Panc1 (cell line): ENCODE measurements around the gene SYNPR. TPM values are rescaled to one million over a fixed set of nuclear protein-coding genes. Genes with fewer than 3 reads are reported as not detected.

Source experiments
- ATAC-seq: fragments of 200-7000 bp; cut with Tn5 transposase; 2 replicates; pipeline ENCODE4 v1.9.1; 2020; ENCODE audit warnings: mild to moderate bottlenecking, moderate library complexity
- BruUV-seq: library from RNA; stranded (reverse); fragments of 400-500 nt; replicated peaks from 2 replicates; lab custom pipeline; 2021; lab: Mats Ljungman, UMichigan
- CTCF ChIA-PET: fragments of 300-600 bp; sonication (Branson Sonifier 250); formaldehyde crosslinking; loops from one replicate; lab custom pipeline; 2022; ENCODE audit warnings: antibody characterized with exemption; lab: Charles Lee
- POLR2A ChIA-PET: fragments of 300-600 bp; sonication (Branson Sonifier 250); formaldehyde crosslinking; loops from one replicate; lab custom pipeline; 2022; ENCODE audit warnings: antibody characterized with exemption; lab: Charles Lee
- DNase-seq: peaks from one replicate; pipeline ENCODE4 v3.0.0-alpha.2; 2010; ENCODE audit warnings: low read depth, low spot score
- H3K27ac ChIP-seq: 2 replicates; pipeline ENCODE4 v1.5.1; 2011; ENCODE audit warnings: mild to moderate bottlenecking, low read length, inconsistent platforms
- H3K27me3 ChIP-seq: fragments of 200-500 bp; sonication (Bioruptor generic); 2 replicates; pipeline ENCODE4 v1.6.0; 2014; ENCODE audit warnings: low read length, inconsistent platforms; ENCODE audit not compliant: control insufficient read depth, insufficient read depth
- H3K36me3 ChIP-seq: fragments of 200-500 bp; sonication (Bioruptor generic); 2 replicates; pipeline ENCODE4 v1.5.1; 2014; ENCODE audit warnings: inconsistent platforms, mild to moderate bottlenecking, low read length, moderate library complexity; ENCODE audit not compliant: control insufficient read depth, insufficient read depth
- H3K4me1 ChIP-seq: 2 replicates; pipeline ENCODE4 v1.5.1; 2011; ENCODE audit warnings: inconsistent platforms, mild to moderate bottlenecking, low read length, moderate library complexity; ENCODE audit not compliant: control insufficient read depth, insufficient read depth
- H3K4me3 ChIP-seq, 2 experiments: 2 replicates each; pipeline ENCODE4 v1.5.1; 2011 to 2012; ENCODE audit warnings: low read depth in 2 of 2, low read length in 2 of 2, mild to moderate bottlenecking in 2 of 2, inconsistent platforms in 1 of 2, moderate library complexity in 1 of 2
- H3K9me3 ChIP-seq: fragments of 200-500 bp; sonication (Bioruptor generic); 2 replicates; pipeline ENCODE4 v1.5.1; 2014; ENCODE audit warnings: low read depth, mild to moderate bottlenecking, inconsistent platforms, low read length, moderate library complexity; ENCODE audit not compliant: control insufficient read depth, insufficient read depth
- POLR2AphosphoS5 ChIP-seq: IDR thresholded peaks from 2 replicates; pipeline ENCODE4 v1.6.1; 2012; ENCODE audit warnings: mild to moderate bottlenecking, low read depth, low read length, moderate library complexity
- SIN3A ChIP-seq: IDR thresholded peaks from 2 replicates; pipeline ENCODE4 v1.6.1; 2012; ENCODE audit warnings: low read depth, mild to moderate bottlenecking, low read length, moderate library complexity, borderline replicate concordance; ENCODE audit not compliant: insufficient read depth
- TCF7L2 ChIP-seq: IDR thresholded peaks from 2 replicates; pipeline ENCODE4 v1.6.1; 2011; ENCODE audit warnings: mild to moderate bottlenecking, low read depth, low read length, inconsistent platforms
- in situ Hi-C: cut with HindIII; loops from 2 replicates; pipeline ENCODE4 v1.10.0; 2016; ENCODE audit warnings: low sequenced_read_pairs, low pct_unique_long_range_greater_than_20kb
- intact Hi-C: fragments of 100-400 bp; cut with micrococcal nuclease; formaldehyde crosslinking; loops from one replicate; pipeline ENCODE4 v1.10.0; 2022; ENCODE audit not compliant: unreplicated experiment
- total RNA-seq: library from RNA; stranded (reverse); gene quantifications from one replicate; pipeline ENCODE4 v1.2.1, GENCODE V29; 2021; ENCODE audit not compliant: unreplicated experiment
- TF ChIP-seq, protein P1 (sequence below): fragments of 450-650 bp; IDR thresholded peaks from 2 replicates; pipeline ENCODE4 v1.5.1; 2017; ENCODE audit warnings: mild to moderate bottlenecking
- TF ChIP-seq, protein P2 (sequence below), 2 experiments: IDR thresholded peaks; 2 replicates each; pipeline ENCODE4 v1.6.1; 2011 to 2012; ENCODE audit warnings: low read depth in 2 of 2, control low read depth in 1 of 2, low read length in 1 of 2, mild to moderate bottlenecking in 1 of 2, moderate library complexity in 1 of 2; ENCODE audit not compliant: insufficient read depth in 1 of 2

SYNPR gene
- total RNA-seq, 1 experiment from 2014 or later, result not detected

DNA sequence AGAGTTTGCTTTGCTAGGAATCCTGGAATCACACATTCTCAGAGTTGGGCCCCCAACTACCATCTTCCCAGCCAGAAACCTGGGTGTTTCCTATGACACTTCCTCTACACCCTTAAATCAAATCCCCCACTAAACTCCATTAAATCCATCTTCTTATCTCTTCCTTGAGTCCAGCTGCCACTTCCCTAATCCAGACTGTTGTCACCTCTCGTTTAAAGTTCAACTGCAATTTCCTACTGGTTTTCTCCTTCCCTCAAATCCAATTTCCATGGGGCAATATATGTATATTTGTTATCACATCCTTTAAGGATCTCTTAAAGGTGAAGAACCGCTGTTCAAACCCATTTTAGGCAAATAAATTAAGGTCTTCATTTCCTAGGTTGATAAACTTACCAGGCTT lies 300.8 kb downstream of the SYNPR start:
- no peak overlapping the region for H3K4me3 ChIP-seq
- intact Hi-C loops, result no loop called here
- BruUV-seq, result no TSS peak
- no peaks in the 10 kb centered on the region for H3K4me1 ChIP-seq
- ChIA-PET POLR2A (no interaction called here), CTCF (no interaction called here)
- H3K27me3 ChIP-seq, result no peaks in the 10 kb centered on the region
- H3K9me3 ChIP-seq, result no peaks in the 10 kb centered on the region
- in situ Hi-C loops, result no loop called here
- no peak for DNase-seq
- TF ChIP-seq, protein P1, sequence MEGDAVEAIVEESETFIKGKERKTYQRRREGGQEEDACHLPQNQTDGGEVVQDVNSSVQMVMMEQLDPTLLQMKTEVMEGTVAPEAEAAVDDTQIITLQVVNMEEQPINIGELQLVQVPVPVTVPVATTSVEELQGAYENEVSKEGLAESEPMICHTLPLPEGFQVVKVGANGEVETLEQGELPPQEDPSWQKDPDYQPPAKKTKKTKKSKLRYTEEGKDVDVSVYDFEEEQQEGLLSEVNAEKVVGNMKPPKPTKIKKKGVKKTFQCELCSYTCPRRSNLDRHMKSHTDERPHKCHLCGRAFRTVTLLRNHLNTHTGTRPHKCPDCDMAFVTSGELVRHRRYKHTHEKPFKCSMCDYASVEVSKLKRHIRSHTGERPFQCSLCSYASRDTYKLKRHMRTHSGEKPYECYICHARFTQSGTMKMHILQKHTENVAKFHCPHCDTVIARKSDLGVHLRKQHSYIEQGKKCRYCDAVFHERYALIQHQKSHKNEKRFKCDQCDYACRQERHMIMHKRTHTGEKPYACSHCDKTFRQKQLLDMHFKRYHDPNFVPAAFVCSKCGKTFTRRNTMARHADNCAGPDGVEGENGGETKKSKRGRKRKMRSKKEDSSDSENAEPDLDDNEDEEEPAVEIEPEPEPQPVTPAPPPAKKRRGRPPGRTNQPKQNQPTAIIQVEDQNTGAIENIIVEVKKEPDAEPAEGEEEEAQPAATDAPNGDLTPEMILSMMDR, result no peak
- TF ChIP-seq TCF7L2, result no peak
- TF ChIP-seq POLR2AphosphoS5, result no peak
- TF ChIP-seq, protein P2, sequence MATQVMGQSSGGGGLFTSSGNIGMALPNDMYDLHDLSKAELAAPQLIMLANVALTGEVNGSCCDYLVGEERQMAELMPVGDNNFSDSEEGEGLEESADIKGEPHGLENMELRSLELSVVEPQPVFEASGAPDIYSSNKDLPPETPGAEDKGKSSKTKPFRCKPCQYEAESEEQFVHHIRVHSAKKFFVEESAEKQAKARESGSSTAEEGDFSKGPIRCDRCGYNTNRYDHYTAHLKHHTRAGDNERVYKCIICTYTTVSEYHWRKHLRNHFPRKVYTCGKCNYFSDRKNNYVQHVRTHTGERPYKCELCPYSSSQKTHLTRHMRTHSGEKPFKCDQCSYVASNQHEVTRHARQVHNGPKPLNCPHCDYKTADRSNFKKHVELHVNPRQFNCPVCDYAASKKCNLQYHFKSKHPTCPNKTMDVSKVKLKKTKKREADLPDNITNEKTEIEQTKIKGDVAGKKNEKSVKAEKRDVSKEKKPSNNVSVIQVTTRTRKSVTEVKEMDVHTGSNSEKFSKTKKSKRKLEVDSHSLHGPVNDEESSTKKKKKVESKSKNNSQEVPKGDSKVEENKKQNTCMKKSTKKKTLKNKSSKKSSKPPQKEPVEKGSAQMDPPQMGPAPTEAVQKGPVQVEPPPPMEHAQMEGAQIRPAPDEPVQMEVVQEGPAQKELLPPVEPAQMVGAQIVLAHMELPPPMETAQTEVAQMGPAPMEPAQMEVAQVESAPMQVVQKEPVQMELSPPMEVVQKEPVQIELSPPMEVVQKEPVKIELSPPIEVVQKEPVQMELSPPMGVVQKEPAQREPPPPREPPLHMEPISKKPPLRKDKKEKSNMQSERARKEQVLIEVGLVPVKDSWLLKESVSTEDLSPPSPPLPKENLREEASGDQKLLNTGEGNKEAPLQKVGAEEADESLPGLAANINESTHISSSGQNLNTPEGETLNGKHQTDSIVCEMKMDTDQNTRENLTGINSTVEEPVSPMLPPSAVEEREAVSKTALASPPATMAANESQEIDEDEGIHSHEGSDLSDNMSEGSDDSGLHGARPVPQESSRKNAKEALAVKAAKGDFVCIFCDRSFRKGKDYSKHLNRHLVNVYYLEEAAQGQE (IDR thresholded peaks at IDR 0.05; ENCODE audit: insufficient read depth in 1 of 2, low read depth in 2 of 2, low read length in 1 of 2), result no peak
- no peak for TF ChIP-seq SIN3A
- H3K36me3 ChIP-seq, result no peaks in the 10 kb centered on the region
- no peak for ATAC-seq
- H3K27ac ChIP-seq, result no peak overlapping the region

DNA sequence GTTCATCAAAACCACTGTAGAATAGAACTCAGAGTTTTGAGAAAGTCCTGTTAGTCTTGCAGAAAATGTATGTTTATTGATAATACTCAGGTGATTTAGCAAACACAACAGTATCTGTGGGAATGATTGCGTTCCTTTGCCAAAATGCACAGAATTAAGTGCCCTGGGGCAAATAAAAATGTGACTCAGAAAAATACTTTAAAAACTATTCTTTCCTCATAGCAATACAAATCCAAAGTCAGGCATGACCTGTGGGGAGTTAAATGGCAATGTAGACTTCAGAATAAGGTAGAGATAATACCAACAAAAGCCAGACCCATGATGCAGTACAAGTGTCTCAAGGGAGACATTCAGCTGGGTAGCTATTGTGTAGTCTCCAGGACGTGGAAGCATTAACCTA lies 302.0 kb downstream of the SYNPR start:
- no peaks in the 10 kb centered on the region for H3K4me1 ChIP-seq

More for the DNA sequence above, 302.0 kb downstream of the SYNPR start:
- no TSS peak for BruUV-seq
- intact Hi-C loops, result no loop called here
- DNase-seq (no peak), ATAC-seq (no peak)
- Histone ChIP-seq H3K4me3 (no peak overlapping the region), H3K27me3 (no peaks in the 10 kb centered on the region), H3K9me3 (no peaks in the 10 kb centered on the region), H3K27ac (no peak overlapping the region), H3K36me3 (no peaks in the 10 kb centered on the region)
- POLR2A ChIA-PET, result no interaction called here
- in situ Hi-C loops, result no loop called here
- TF ChIP-seq SIN3A (no peak), POLR2AphosphoS5 (no peak), TCF7L2 (no peak)
- TF ChIP-seq, protein P2 (IDR thresholded peaks at IDR 0.05; ENCODE audit: insufficient read depth in 1 of 2, low read depth in 2 of 2, low read length in 1 of 2), result no peak
- TF ChIP-seq, protein P1, result no peak
- CTCF ChIA-PET, result no interaction called here
